Measurements from ENCODE around the gene RAB20.
"Not testable (repeated sequence)": the region's sequence is repeated elsewhere in the genome, so short reads cannot be mapped to it uniquely, and the experiment has no call there.

Gene RAB20

GRCh38 chr13:110575322-110576069, 14.0 kb upstream of the RAB20 start:
- peak; percentile 12 for DNase-seq (ENCODE audit: low spot score)

- no peak for DNase-seq (ENCODE audit: low spot score)
Observed at GRCh38 chr13:110574161-110574560, 12.6 kb upstream of the RAB20 start.

GRCh38 chr13:110572778-110573118, 11.2 kb upstream of the RAB20 start:
- DNase-seq (ENCODE audit: low spot score), result no peak

- DNase-seq (ENCODE audit: low spot score), result no peak
Observed at GRCh38 chr13:110571896-110572777, 10.6 kb upstream of the RAB20 start.

- DNase-seq (ENCODE audit: low spot score), result no peak
Observed at GRCh38 chr13:110570886-110571285, 9.4 kb upstream of the RAB20 start.

GRCh38 chr13:110569962-110570361, 8.4 kb upstream of the RAB20 start:
- DNase-seq (ENCODE audit: low spot score), result not testable (repeated sequence)

GRCh38 chr13:110568612-110569011, 7.1 kb upstream of the RAB20 start:
- no peak for DNase-seq (ENCODE audit: low spot score)

GRCh38 chr13:110566171-110566570, 4.6 kb upstream of the RAB20 start:
- DNase-seq (ENCODE audit: low spot score), result no peak

GRCh38 chr13:110565296-110565695, 3.8 kb upstream of the RAB20 start:
- DNase-seq (ENCODE audit: low spot score), result no peak

- no peak for DNase-seq (ENCODE audit: low spot score)
Observed at GRCh38 chr13:110564472-110564985, 3.0 kb upstream of the RAB20 start.

GRCh38 chr13:110563463-110563774, 1.9 kb upstream of the RAB20 start:
- no peak for DNase-seq (ENCODE audit: low spot score)

- DNase-seq (ENCODE audit: low spot score), result no peak
Observed at GRCh38 chr13:110562696-110563462, 1.4 kb upstream of the RAB20 start.

GRCh38 chr13:110562036-110562597, 595 bp upstream of the RAB20 start:
- peak; percentile 20 for DNase-seq (ENCODE audit: low spot score)

- peak; percentile 39 for DNase-seq (ENCODE audit: low spot score)
Observed at GRCh38 chr13:110560601-110561343, 750 bp downstream of the RAB20 start.

GRCh38 chr13:110559986-110560385, 1.5 kb downstream of the RAB20 start:
- no peak for DNase-seq (ENCODE audit: low spot score)

GRCh38 chr13:110559429-110559943, 2.0 kb downstream of the RAB20 start:
- no peak for DNase-seq (ENCODE audit: low spot score)

- no peak for DNase-seq (ENCODE audit: low spot score)
Observed at GRCh38 chr13:110557610-110558305, 3.8 kb downstream of the RAB20 start.

GRCh38 chr13:110557082-110557481, 4.4 kb downstream of the RAB20 start:
- no peak for DNase-seq (ENCODE audit: low spot score)

- DNase-seq (ENCODE audit: low spot score), result no peak
Observed at GRCh38 chr13:110556224-110556606, 5.3 kb downstream of the RAB20 start.

GRCh38 chr13:110555601-110556223, 5.8 kb downstream of the RAB20 start:
- no peak for DNase-seq (ENCODE audit: low spot score)

All from RKO (cell line).